Measurements from ENCODE around the gene TPST1. TPM values are rescaled to one million over a fixed set of nuclear protein-coding genes. Genes with fewer than 3 reads are reported as not detected.

Gene TPST1
- total RNA-seq, 4 donors from 2014 or later = 31.9 to 38.3 (median 36.8) TPM

DNA sequence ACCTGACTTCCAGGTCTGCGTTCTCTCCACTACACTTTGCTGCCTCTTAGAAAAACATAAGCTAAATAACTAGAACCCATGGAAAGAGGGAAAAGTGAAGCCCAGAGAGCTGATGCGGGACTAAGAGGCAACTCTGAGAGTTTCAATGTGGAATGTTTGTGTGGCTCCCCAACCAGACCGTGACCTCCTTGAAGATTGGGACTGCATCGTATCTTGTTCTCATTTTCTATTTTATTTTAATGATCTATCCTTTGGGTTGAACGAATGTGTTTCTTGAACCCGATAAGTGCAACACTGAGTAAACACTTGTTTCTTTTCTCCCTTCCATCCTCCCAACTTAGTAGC lies 77.4 kb downstream of the TPST1 start:
- H3K4me3 ChIP-seq = no peak overlapping the region
- H3K9me3 ChIP-seq = no peaks in the 10 kb centered on the region
- no peak for DNase-seq (ENCODE audit: low spot score in 2 of 2)
- peak overlapping the region in 2 of 4 donors; percentile 43 to 77 for H3K27ac ChIP-seq
- H3K4me1 ChIP-seq = peaks cover 0 to 31% (median 8%) of the 10 kb centered on the region in 4 donors
- WGBS, 2 donors = 77 to 88% methylated on average over 6 of the region's 6 CpGs
- no peaks in the 10 kb centered on the region for H3K36me3 ChIP-seq
- no peaks in the 10 kb centered on the region for H3K27me3 ChIP-seq
- no peak for TF ChIP-seq POLR2A (IDR thresholded peaks at IDR 0.05)
- no peak for TF ChIP-seq EP300 (IDR thresholded peaks at IDR 0.05)
- TF ChIP-seq, protein P1, sequence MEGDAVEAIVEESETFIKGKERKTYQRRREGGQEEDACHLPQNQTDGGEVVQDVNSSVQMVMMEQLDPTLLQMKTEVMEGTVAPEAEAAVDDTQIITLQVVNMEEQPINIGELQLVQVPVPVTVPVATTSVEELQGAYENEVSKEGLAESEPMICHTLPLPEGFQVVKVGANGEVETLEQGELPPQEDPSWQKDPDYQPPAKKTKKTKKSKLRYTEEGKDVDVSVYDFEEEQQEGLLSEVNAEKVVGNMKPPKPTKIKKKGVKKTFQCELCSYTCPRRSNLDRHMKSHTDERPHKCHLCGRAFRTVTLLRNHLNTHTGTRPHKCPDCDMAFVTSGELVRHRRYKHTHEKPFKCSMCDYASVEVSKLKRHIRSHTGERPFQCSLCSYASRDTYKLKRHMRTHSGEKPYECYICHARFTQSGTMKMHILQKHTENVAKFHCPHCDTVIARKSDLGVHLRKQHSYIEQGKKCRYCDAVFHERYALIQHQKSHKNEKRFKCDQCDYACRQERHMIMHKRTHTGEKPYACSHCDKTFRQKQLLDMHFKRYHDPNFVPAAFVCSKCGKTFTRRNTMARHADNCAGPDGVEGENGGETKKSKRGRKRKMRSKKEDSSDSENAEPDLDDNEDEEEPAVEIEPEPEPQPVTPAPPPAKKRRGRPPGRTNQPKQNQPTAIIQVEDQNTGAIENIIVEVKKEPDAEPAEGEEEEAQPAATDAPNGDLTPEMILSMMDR (IDR thresholded peaks at IDR 0.05) = no peak

DNA sequence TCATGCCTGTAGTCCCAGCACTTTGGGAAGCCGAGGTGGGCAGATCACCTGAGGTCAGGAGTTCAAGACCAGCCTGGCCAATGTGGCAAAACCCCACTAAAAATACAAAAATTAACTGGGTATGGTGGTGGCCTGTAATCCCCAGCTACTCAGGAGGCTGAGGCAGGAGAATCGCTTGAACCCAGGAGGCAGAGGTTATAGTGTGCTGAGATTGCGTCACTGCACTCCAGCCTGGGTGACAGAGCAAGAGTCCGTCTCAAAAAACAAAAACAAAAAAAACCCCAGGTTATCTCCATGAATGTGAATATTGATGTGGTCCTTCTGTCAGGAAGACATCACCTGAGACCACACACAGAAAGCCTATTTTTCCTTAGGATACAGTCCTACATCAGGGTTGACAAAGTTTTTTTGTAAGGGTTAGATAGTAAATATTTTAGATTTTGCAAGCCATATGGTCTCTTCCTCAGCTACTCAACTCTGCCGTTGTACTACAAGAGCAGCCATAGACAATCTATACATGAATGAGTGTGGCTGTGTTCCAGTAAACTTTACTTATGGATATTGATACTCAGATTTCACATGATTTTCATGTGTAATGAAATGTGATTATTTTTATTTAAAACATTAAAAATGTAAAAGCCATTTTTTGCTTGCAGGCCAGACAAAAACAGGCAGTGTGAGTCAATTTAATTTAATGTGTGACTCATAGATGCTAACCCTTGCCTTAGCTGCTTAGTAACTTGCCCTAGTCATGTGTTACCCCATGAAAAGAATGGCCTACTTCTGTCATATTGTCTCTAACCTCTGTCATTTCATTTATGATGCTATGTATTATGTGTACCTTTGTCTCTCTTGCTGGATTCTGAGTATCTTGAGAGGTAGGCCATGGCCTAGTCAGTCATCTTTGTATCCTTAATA lies 78.1 kb downstream of the TPST1 start:
- peak overlapping the region in 2 of 4 donors; percentile 43 to 77 for H3K27ac ChIP-seq
- no peak for DNase-seq (ENCODE audit: low spot score in 2 of 2)
- 81% methylated on average over 5 of the region's 5 CpGs for WGBS, 2 donors

DNA sequence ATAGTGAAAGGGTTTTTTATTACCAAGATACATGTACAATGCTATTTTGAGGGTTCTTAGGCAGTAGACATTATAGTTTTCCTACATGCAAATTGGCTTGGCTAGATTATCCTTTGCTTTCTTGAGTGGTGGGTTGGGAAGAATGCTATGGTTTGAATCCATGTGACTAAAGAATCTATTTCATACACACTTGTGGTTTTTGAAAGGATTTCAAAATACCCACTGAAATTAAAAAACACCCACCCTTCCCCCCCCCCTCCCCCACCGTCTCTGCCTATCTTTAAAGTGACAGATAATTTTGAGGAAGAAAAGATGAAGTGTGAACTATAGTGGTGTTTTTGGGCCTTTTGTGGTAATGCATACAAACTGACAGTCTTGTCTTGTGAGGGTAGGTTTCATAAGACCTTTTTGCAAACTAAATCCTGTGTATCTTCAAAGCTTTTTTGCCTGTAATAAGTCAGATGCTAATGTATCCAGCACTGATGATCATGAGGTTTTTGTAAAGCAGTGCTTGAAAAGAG lies 90.9 kb downstream of the TPST1 start:
- Histone ChIP-seq H3K4me3 (no peak overlapping the region), H3K4me1 (peaks cover 0 to 6% (median 0%) of the 10 kb centered on the region in 4 donors), H3K27ac (peak overlapping the region in 1 of 4 donors; percentile 41), H3K27me3 (no peaks in the 10 kb centered on the region), H3K9me3 (peaks cover 0 to 23% (median 9%) of the 10 kb centered on the region in 4 donors), H3K36me3 (peaks cover 0 to 7% (median 0%) of the 10 kb centered on the region in 3 donors)
- DNase-seq (ENCODE audit: low spot score in 2 of 2) = no peak
- TF ChIP-seq, protein P1 (IDR thresholded peaks at IDR 0.05) = no peak
- no peak for TF ChIP-seq EP300 (IDR thresholded peaks at IDR 0.05)
- no peak for TF ChIP-seq POLR2A (IDR thresholded peaks at IDR 0.05)
- 29 to 47% methylated on average over 1 of the region's 1 CpG for WGBS, 2 donors

More for the DNA sequence above, 78.1 kb downstream of the TPST1 start:
- Histone ChIP-seq H3K4me1 (peaks cover 0 to 31% (median 8%) of the 10 kb centered on the region in 4 donors), H3K4me3 (no peak overlapping the region), H3K9me3 (no peaks in the 10 kb centered on the region), H3K27me3 (no peaks in the 10 kb centered on the region), H3K36me3 (no peaks in the 10 kb centered on the region)
- TF ChIP-seq EP300 (IDR thresholded peaks at IDR 0.05) = no peak
- TF ChIP-seq POLR2A (IDR thresholded peaks at IDR 0.05) = no peak
- TF ChIP-seq, protein P1 (IDR thresholded peaks at IDR 0.05) = no peak

DNA sequence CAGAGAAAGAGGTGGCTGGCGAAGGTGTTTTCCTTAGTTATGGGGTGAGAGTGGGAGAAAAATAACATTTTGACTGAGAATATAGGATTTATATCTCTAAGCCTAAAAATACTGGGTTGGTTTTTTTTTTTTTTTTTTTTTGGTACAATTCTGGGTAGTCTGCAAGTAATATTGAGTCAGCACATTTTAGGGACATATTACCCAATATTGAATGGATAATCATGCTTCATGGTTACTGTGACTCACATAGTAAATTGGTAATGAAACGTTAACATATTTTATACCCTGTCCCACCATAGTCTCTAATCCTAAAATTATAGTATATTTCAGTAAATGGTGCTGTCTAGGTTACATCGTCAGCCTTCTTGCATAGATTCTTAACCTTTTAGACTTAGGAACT lies 91.4 kb downstream of the TPST1 start:
- DNase-seq (ENCODE audit: low spot score in 2 of 2) = no peak
- Histone ChIP-seq H3K27ac (peak overlapping the region in 1 of 4 donors; percentile 56), H3K9me3 (peaks cover 0 to 23% (median 9%) of the 10 kb centered on the region in 4 donors), H3K36me3 (peaks cover 0 to 7% (median 0%) of the 10 kb centered on the region in 3 donors), H3K4me3 (no peak overlapping the region), H3K27me3 (no peaks in the 10 kb centered on the region), H3K4me1 (peaks cover 0 to 6% (median 0%) of the 10 kb centered on the region in 4 donors)
- TF ChIP-seq, protein P1 (IDR thresholded peaks at IDR 0.05) = no peak
- TF ChIP-seq POLR2A (IDR thresholded peaks at IDR 0.05) = no peak
- no peak for TF ChIP-seq EP300 (IDR thresholded peaks at IDR 0.05)
- WGBS, 2 donors = 83 to 95% methylated on average over 3 of the region's 3 CpGs

DNA sequence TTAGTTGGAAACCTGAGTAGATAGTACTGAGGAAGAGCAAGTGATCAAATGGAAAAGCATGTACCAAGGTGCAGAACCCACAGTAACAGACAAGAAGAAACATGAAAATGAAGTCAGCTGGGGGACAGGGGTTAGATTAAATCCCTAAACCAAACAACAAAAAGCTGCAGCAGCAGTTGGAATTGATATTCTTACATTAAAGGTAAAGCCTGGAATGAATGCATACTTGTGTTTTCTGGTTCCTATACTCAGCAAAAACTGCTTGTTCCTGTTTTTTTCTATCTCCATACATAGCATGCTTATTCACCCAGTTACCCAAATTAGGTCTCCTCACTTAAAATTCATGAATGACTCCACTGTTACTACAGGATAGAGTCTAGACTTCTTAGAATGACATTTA lies 92.4 kb downstream of the TPST1 start:
- no peak for TF ChIP-seq EP300 (IDR thresholded peaks at IDR 0.05)
- TF ChIP-seq POLR2A (IDR thresholded peaks at IDR 0.05) = no peak
- TF ChIP-seq, protein P1 (IDR thresholded peaks at IDR 0.05) = no peak
- H3K36me3 ChIP-seq = peaks cover 0 to 7% (median 0%) of the 10 kb centered on the region in 3 donors
- H3K27ac ChIP-seq = no peak overlapping the region

More for the DNA sequence above, 92.4 kb downstream of the TPST1 start:
- Histone ChIP-seq H3K4me3 (no peak overlapping the region), H3K27me3 (no peaks in the 10 kb centered on the region), H3K9me3 (peaks cover 0 to 23% (median 9%) of the 10 kb centered on the region in 4 donors), H3K4me1 (peaks cover 0 to 6% (median 0%) of the 10 kb centered on the region in 4 donors)
- DNase-seq (ENCODE audit: low spot score in 2 of 2) = no peak
